Upper lobe of left lung (tissue), 6 donors: ENCODE results near the gene RDM1. TPM values are rescaled to one million over a fixed set of nuclear protein-coding genes. Genes with fewer than 3 reads are reported as not detected.

Experiments
- ATAC-seq, 2 donors: fragments of 200-7000 bp; cut with Tn5 transposase; one replicate each; pipeline ENCODE4 v1.9.1; 2022; ENCODE audit warnings: mild to moderate bottlenecking in 2 of 2, moderate library complexity in 2 of 2; ENCODE audit not compliant: low FRiP score in 2 of 2
- DNase-seq, 2 donors: peaks; one replicate each; pipeline ENCODE4 v3.0.0-alpha.2; 2019 to 2020
- H3K27ac ChIP-seq, 4 donors: fragments of 200-600 bp; sonication (generic); one replicate each; pipeline ENCODE4 v1.5.1; 2016 to 2019
- H3K27me3 ChIP-seq, 4 donors: fragments of 200-600 bp; sonication (generic); one replicate each; pipeline ENCODE4 v1.5.1; 2017 to 2019
- H3K36me3 ChIP-seq, 4 donors: fragments of 200-600 bp; sonication (generic); one replicate each; pipeline ENCODE4 v1.5.1; 2016 to 2019
- H3K4me1 ChIP-seq, 4 donors: fragments of 200-600 bp; sonication (generic); one replicate each; pipeline ENCODE4 v1.5.1; 2018 to 2019
- H3K4me3 ChIP-seq, 4 donors: fragments of 200-600 bp; sonication (generic); one replicate each; pipeline ENCODE4 v1.5.1; 2017 to 2019; ENCODE audit warnings: mild to moderate bottlenecking in 2 of 4, moderate library complexity in 1 of 4
- H3K9me3 ChIP-seq, 4 donors: fragments of 200-600 bp; sonication (generic); one replicate each; pipeline ENCODE4 v1.5.1; 2018 to 2019
- EP300 ChIP-seq, 4 donors: sonication (generic); formaldehyde crosslinking; IDR thresholded peaks; one replicate each; pipeline ENCODE4 v1.5.1; 2017; ENCODE audit warnings: antibody characterized with exemption in 4 of 4, control low read depth in 2 of 4
- POLR2A ChIP-seq, 4 donors: fragments of 450-650 bp; IDR thresholded peaks; one replicate each; pipeline ENCODE4 v1.5.1; 2016 to 2017; ENCODE audit warnings: antibody characterized with exemption in 4 of 4, mild to moderate bottlenecking in 2 of 4
- POLR2AphosphoS5 ChIP-seq, 2 donors: sonication (generic); formaldehyde crosslinking; IDR thresholded peaks; one replicate each; pipeline ENCODE4 v1.5.1; 2017; ENCODE audit warnings: antibody characterized with exemption in 2 of 2
- WGBS, 2 donors: methylation state at CpG; one replicate each; pipeline ENCODE4 v1.1.5; 2017 to 2018; 5-methylcytosine and 5-hydroxymethylcytosine counted together
- total RNA-seq, 6 donors: library from RNA; depleted of rRNA in 4 of 6; stranded (reverse); fragments of >200 nt in 4 of 6; gene quantifications; one replicate each; pipeline versions ENCODE4 v1.1.0 to v1.2.1, GENCODE V29; 2016 to 2021
- TF ChIP-seq, protein P1 (sequence below), 6 experiments: fragments of 450-650 bp in 4 of 6; fragments of 200-600 bp in 2 of 6; sonication (generic) in 2 of 6; IDR thresholded peaks; one replicate each; pipeline ENCODE4 v1.5.1; 2016 to 2019; ENCODE audit warnings: antibody characterized with exemption in 6 of 6
- donor health status: DM: no; HTN: no; CAD: no; lungs with moderate emphysema.
- donor health status: DM: no; HTN: yes; CAD: no; lungs with severe emphysema.

The RDM1 gene
- total RNA-seq, 6 donors from 2014 or later, result not detected

DNA sequence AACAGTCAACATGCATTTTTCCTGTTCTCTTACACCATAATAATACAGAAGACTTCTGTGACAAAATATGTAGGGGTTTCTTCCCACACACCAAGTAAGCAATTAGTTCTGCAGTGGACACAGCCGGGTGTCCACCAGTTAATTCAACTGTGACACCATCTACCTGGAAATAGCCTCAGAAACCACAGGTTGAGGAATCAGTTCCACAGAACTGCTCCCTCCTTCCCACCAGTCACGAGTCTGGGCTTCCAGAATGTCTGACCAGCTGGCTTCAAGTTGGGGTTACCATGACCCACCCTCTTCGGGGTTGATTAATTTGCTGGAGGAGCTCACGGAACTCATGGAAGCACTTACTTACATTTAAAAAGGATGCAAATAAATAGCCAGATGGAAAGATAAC is 36.8 kb downstream of the RDM1 start:
- TF ChIP-seq EP300 (IDR thresholded peaks at IDR 0.05) (no peak), POLR2A (IDR thresholded peaks at IDR 0.05) (no peak), POLR2AphosphoS5 (IDR thresholded peaks at IDR 0.05) (no peak)
- TF ChIP-seq, protein P1, sequence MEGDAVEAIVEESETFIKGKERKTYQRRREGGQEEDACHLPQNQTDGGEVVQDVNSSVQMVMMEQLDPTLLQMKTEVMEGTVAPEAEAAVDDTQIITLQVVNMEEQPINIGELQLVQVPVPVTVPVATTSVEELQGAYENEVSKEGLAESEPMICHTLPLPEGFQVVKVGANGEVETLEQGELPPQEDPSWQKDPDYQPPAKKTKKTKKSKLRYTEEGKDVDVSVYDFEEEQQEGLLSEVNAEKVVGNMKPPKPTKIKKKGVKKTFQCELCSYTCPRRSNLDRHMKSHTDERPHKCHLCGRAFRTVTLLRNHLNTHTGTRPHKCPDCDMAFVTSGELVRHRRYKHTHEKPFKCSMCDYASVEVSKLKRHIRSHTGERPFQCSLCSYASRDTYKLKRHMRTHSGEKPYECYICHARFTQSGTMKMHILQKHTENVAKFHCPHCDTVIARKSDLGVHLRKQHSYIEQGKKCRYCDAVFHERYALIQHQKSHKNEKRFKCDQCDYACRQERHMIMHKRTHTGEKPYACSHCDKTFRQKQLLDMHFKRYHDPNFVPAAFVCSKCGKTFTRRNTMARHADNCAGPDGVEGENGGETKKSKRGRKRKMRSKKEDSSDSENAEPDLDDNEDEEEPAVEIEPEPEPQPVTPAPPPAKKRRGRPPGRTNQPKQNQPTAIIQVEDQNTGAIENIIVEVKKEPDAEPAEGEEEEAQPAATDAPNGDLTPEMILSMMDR (IDR thresholded peaks at IDR 0.05), result no peak
- Histone ChIP-seq H3K27me3 (no peaks in the 10 kb centered on the region), H3K4me1 (peaks cover 0 to 17% (median 5%) of the 10 kb centered on the region in 4 donors), H3K36me3 (no peaks in the 10 kb centered on the region), H3K4me3 (no peak overlapping the region), H3K27ac (no peak overlapping the region), H3K9me3 (no peaks in the 10 kb centered on the region)
- no peak for DNase-seq
- 96 to 100% methylated on average over 3 to 4 of the region's 4 CpGs for WGBS, 2 donors
- ATAC-seq, result no peak

GRCh38 chr17:35892091-35893035 is 38.2 kb downstream of the RDM1 start:
- Histone ChIP-seq H3K4me3 (no peak overlapping the region), H3K27me3 (no peaks in the 10 kb centered on the region), H3K4me1 (peaks cover 0 to 12% (median 5%) of the 10 kb centered on the region in 4 donors), H3K9me3 (no peaks in the 10 kb centered on the region), H3K27ac (peak overlapping the region in 1 of 4 donors; percentile 36), H3K36me3 (no peaks in the 10 kb centered on the region)
- TF ChIP-seq EP300 (IDR thresholded peaks at IDR 0.05), result no peak
- TF ChIP-seq POLR2AphosphoS5 (IDR thresholded peaks at IDR 0.05), result no peak
- TF ChIP-seq POLR2A (IDR thresholded peaks at IDR 0.05), result no peak
- TF ChIP-seq, protein P1 (IDR thresholded peaks at IDR 0.05), result no peak
- 47 to 58% methylated on average over 6 of the region's 6 CpGs for WGBS, 2 donors
- ATAC-seq, result no peak
- no peak for DNase-seq

GRCh38 chr17:35891269-35891668 is 39.3 kb downstream of the RDM1 start:
- TF ChIP-seq EP300 (IDR thresholded peaks at IDR 0.05) (no peak), POLR2A (IDR thresholded peaks at IDR 0.05) (no peak), POLR2AphosphoS5 (IDR thresholded peaks at IDR 0.05) (no peak)
- TF ChIP-seq, protein P1 (IDR thresholded peaks at IDR 0.05), result no peak
- Histone ChIP-seq H3K4me1 (peaks cover 0 to 12% (median 5%) of the 10 kb centered on the region in 4 donors), H3K9me3 (no peaks in the 10 kb centered on the region), H3K27me3 (no peaks in the 10 kb centered on the region), H3K27ac (peak overlapping the region in 2 of 4 donors; percentile 9 to 13), H3K36me3 (no peaks in the 10 kb centered on the region), H3K4me3 (no peak overlapping the region)
- DNase-seq, result no peak
- no peak for ATAC-seq
- 80 to 87% methylated on average over 4 of the region's 4 CpGs for WGBS, 2 donors

- no peaks in the 10 kb centered on the region for H3K27me3 ChIP-seq
- DNase-seq, result peak in 1 of 2 donors; percentile 50
- H3K4me1 ChIP-seq, result peaks cover 0 to 12% (median 5%) of the 10 kb centered on the region in 4 donors
- WGBS, 2 donors, result 62 to 75% methylated on average over 3 to 4 of the region's 4 CpGs
- peak in 1 of 2 donors; percentile 32 for ATAC-seq
- H3K4me3 ChIP-seq, result no peak overlapping the region
- peak overlapping the region in 1 of 4 donors; percentile 13 for H3K27ac ChIP-seq
- H3K36me3 ChIP-seq, result no peaks in the 10 kb centered on the region
- H3K9me3 ChIP-seq, result no peaks in the 10 kb centered on the region
- peak in 1 of 2 donors; percentile 40 for TF ChIP-seq POLR2AphosphoS5 (IDR thresholded peaks at IDR 0.05)
- TF ChIP-seq, protein P1 (IDR thresholded peaks at IDR 0.05), result no peak
Observed at GRCh38 chr17:35890774-35891155, 39.8 kb downstream of the RDM1 start.
